Hepatocyte (in vitro differentiated cells): Measurements from ENCODE around the gene RSPRY1.

Source experiments
- CTCF ChIP-seq: fragments of 200-600 bp; sonication (generic); IDR thresholded peaks from 2 replicates; pipeline ENCODE4 v1.5.1; 2016; ENCODE audit warnings: antibody characterized with exemption, mild to moderate bottlenecking; ENCODE audit not compliant: poor library complexity
- EZH2 ChIP-seq: fragments of 200-600 bp; sonication (generic); IDR thresholded peaks from 2 replicates; pipeline ENCODE4 v1.6.1; 2016; ENCODE audit warnings: antibody characterized with exemption, mild to moderate bottlenecking, borderline replicate concordance

GRCh38 chr16:57234707-57235092 is 48.6 kb downstream of the RSPRY1 start:
- TF ChIP-seq CTCF (no peak), EZH2 (no peak)
